Erythroblast (primary cell): ENCODE measurements around the gene PLAGL2.
A peak's percentile ranks its signal among the peaks of the same experiment; 100 is the strongest.

Source experiments
- DNase-seq, 2 experiments: peaks; one replicate each; lab custom pipeline; 2025; lab: John Stamatoyannopoulos, UW
- GATA1 ChIP-seq: IDR thresholded peaks from 2 replicates; pipeline ENCODE4 v1.6.1; 2011; ENCODE audit warnings: low read depth, mild to moderate bottlenecking, control low read depth, low read length, moderate library complexity
- POLR2A ChIP-seq: IDR thresholded peaks from 2 replicates; pipeline ENCODE4 v1.6.1; 2011; ENCODE audit warnings: mild to moderate bottlenecking, low read length

PLAGL2 gene

DNA sequence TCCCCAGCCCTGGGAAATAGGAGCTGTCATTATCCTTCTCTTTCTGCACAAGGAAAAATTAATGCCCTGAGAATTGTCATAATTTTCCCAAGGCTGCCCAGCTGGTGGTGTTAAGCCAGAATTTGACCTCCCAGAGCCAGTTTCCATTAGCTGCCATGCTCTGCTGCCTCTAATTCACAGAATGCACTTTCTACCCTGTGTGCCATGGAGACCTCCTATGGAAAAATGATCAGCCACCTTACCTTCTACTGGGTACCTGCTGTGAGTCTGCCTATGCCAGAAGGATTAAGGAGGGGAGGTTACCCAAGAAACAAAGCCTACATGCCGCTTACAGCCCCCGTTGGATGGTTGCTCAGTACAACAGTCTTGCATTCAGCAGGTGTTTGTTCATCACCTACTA lies 29.3 kb upstream of the PLAGL2 start:
- no peak for DNase-seq
- TF ChIP-seq GATA1, result no peak
- TF ChIP-seq POLR2A, result no peak

DNA sequence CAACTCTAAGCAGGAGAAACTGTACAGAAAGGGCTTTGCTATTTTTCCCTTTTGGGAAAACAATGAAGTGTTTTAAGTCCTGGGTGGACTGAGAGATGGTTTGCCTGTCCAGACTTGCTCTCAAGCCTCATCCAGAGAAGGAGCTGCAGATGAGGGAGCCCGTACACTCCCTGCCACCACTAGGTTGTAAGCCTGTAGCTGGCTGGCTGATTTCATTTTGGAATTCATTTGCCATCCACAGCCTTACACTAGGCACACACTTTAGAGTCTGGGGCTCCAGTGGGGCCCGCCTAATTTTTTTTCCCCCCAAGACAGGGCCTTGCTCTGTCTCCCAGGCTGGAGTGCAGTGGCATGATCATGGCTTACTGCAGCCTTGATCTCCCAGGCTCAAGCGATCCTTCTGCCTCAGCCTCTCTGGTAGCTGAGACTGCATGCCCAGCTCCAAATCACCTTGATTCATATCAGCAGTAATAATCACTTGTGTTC lies 28.5 kb upstream of the PLAGL2 start:
- TF ChIP-seq GATA1 (no peak), POLR2A (no peak)
- no peak for DNase-seq

DNA sequence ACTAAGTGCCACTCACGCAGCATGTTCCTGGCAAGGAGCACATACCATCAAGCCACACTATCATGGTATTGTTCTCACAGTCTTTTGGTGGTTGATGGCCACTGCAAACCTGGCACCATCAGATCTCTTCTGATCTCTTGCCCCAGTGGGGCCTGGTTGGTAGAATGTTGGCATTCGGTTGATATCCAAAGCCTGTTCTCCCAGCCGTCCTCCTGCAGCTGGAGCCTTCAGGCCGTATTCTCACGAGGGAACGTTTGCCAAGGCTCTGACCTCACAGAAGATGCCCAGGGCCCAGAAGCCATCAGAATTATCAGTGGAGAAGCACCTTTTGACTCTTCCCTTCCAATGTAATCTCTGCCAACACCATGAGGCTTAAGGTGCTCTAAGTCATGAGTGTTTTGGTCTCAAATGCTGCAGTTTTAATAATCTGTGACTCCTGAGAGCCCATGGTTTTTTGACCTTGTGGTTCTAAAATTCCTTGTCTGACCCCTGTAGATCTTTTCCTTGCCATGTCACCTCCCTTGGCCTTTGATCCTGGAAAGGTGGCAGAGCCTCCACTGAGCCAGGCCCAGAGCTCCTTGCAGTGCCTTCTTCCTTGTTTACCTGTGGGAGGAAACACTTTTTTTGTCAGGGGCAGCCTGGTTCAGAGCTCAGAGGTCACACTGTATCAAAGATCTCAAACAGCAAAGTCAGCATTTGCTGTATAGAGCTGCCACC lies 27.9 kb upstream of the PLAGL2 start:
- no peak for DNase-seq
- TF ChIP-seq GATA1, result no peak
- TF ChIP-seq POLR2A, result no peak

DNA sequence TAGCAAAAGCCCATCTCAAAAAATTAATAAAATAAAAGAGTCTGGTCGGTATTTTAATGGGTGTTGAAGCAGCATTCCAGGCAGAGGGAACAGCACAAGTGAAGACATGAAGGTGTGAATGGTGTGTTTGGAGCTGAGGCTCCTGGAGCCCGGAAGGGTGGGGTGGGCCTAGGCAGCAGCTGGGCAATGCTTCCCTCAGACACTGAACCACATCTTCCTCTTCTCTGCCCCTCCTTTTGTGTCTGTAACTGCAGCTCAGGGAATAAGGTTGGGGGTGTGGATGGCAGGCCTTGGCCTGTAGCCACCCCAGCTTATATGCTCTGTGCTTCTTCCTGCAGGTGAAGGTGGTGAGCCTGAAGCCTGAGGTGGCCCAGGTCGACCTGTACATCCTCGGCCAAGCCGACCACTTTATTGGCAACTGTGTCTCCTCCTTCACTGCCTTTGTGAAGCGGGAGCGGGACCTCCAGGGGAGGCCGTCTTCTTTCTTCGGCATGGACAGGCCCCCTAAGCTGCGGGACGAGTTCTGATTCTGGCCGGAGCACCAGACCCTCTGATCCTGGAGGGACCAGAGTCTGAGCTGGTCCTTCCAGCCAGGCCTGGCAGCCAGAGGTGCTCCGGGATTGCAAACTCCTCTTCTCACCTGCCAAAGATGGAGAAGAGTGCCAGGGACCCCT lies 26.7 kb upstream of the PLAGL2 start:
- no peak for TF ChIP-seq POLR2A
- no peak for DNase-seq

DNA sequence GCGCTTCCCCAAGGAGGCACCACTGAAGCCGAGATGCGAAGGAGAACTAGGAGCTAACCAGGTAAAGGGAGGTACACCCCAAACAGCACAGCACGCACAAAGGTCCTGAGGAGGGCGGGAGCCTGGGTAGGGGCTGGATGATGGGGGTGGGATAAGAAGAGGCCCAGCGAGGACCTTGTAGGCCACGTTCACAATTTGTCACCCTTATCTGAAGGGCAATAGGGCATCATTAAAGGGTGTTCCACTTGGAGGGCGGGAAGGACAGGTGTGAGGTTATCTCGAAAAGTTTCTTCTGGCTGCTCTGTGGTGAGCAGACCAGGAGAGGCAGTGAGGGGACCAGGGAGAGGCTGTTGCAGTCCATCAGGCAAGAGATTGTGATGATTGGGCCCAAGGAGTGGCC lies 25.7 kb upstream of the PLAGL2 start:
- no peak for DNase-seq
- TF ChIP-seq GATA1, result no peak
- TF ChIP-seq POLR2A, result no peak

DNA sequence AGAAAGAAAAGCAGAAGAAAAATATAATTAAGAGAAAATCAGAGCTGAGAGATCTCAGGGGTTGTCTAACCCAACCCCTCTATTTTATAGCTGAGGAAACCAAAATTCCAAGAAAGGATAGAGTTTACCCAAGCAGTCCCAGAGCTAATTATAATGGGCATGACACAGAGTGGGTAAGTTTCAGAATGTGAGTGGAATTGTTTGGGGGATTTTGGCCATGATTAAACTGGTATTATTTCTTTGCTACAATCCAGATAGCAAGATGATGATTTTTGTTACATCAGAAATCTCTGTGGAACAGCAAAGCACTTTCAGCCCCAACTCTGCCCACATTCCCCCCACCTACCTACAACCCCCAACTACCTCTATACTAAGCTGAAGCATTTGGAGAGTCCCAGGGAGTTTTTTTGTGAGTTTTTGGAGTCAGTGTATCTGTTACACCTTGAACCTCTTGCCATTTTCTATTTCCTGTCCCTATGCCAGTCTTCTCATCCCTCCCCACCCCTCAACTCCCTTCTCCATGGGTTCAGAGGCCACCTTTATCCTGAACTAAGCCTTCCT lies 24.9 kb upstream of the PLAGL2 start:
- DNase-seq, result no peak
- no peak for TF ChIP-seq POLR2A
- no peak for TF ChIP-seq GATA1

DNA sequence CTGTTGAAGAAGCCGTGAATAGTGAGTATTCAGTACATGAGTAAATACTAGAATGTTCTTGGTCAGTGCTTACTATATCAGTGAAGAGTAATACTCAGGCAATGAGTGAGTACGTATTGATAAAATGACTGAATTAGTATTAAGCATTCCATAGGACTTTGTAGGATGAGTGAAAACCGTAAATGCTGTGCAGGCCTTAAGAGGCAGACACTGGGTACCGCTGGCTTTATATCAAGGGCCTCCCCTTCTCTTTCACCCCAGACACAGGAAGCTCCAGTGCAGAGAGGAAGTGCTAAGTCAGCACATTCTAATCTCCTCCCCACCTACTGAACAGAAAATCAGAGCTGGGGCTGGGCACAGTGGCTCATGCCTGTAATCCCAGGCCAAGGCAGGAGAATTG lies 24.3 kb upstream of the PLAGL2 start:
- TF ChIP-seq POLR2A (no peak), GATA1 (no peak)
- no peak for DNase-seq

DNA sequence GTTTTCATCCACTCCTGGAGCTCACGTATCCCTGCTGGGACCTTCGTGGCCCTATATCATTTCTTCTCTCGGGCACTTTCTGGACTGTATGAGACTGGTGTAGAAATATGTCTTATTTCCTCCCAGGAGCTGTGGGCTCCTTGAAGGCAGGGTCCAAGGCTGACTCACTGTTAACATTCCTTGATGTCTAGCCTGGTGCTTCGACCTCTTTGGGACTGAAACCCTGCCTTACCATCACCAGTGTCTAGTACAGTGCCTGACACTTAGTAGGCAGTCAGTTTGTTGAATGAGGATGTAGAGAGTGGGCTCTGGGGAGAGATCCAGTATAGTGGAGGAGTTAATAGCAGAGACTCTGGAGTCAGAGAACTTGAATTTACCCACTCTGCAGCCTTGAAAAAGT lies 23.7 kb upstream of the PLAGL2 start:
- no peak for DNase-seq
- TF ChIP-seq POLR2A (no peak), GATA1 (no peak)

DNA sequence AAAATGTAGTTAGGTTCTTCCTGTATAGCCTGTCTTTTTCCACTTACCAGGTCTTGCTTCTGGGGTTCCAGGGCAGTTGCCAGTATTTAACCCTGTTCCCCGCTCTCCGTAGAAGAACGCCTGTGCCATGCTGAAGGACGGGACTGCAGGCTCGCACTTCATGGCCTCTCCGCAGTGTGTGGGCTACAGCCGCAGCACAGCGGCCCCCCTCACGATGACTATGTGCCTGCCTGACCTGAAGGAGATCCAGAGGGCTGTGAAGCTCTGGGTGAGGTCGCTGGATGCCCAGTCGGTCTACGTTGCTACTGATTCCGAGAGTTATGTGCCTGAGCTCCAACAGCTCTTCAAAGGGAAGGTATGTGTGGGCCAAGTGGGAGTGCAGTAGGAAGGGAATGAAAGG lies 23.2 kb upstream of the PLAGL2 start:
- no peak for DNase-seq
- TF ChIP-seq POLR2A, result no peak
- TF ChIP-seq GATA1, result no peak

DNA sequence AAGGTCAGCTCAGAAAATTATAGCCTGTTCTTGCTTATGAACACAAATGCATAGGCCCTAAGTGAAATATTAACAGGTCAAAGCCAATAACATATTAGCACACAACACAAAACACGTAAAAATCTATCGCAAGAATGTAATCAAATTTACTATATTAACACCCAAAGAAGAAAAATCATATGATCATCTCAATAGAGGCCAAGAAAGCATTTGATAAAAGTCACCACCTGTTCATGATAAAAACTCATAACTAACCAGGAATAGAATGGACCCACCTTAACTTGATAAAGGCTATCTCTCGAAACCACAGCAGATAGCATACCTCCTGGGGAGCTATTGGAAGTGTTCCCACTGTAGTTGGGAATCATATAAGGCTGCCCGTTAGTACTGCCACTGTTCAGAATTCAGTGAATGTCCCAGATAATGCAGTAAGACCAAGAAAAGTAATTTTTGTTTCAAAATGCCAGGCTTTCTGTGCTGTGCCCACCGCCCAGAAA lies 21.8 kb upstream of the PLAGL2 start:
- TF ChIP-seq GATA1 (no peak), POLR2A (no peak)

DNA sequence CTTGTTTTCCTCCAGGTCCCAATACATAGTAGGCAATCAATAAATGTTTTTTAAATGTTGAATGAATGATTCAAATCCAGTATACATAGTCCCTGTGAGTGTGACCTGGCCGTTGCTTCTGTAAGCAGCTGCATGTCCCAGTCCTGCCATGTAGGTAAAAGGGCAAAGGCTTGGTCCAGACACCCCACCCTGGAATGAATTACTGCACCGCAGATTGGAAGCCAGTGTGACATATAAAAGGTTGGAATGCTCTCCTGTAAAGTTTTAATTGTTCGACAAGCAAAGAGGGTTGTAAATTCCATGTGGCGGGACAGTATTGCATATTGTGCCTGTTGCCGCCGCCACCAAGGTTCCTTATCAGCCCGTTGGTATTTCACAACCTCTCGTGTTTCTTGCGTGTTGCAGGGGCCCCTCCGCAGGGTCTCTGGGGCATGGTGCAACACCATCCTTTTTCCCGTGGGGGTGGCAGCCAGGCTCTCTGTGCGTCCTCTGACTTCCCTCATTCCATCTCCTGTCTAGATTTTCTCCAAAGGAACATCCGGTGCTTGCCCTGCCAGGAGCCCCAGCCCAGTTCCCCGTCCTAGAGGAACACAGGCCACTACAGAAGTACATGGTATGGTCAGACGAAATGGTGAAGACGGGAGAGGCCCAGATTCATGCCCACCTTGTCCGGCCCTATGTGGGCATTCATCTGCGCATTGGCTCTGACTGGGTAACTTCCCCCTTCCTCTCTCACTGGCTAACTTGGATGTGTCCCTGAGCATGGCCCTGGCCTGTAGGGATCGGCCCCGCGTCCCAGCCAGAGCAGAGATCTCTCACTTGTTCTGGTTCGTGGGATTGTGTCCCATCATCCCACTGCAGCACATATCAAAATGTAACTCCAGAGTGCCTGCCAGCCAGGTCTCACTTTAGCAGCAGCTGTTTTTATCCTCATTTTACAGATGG lies 20.5 kb upstream of the PLAGL2 start:
- TF ChIP-seq POLR2A, result no peak
- no peak for TF ChIP-seq GATA1
- DNase-seq, result no peak

More for the DNA sequence above, 21.8 kb upstream of the PLAGL2 start:
- no peak for DNase-seq

DNA sequence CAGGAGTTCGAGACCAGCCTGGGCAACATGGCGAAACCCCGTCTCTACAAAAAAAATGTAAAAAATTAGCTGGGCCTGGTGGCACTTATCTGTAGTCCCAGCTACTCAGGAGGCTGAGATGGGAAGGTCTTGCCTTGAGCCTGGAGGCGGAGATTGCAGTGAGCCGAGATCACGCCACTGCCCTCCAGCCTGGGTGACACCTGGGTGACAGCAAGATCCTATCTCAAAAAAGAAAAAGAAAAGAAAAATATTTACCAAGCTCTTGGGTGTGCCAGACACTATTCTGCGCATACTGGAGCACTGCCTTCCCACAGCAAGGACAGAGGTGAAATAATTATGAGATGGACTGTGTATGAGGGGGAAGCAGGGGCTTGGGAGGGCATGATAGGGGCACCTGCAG lies 19.8 kb upstream of the PLAGL2 start:
- no peak for TF ChIP-seq POLR2A
- no peak for TF ChIP-seq GATA1
- peak in 1 of 2 experiments; percentile 37 for DNase-seq

DNA sequence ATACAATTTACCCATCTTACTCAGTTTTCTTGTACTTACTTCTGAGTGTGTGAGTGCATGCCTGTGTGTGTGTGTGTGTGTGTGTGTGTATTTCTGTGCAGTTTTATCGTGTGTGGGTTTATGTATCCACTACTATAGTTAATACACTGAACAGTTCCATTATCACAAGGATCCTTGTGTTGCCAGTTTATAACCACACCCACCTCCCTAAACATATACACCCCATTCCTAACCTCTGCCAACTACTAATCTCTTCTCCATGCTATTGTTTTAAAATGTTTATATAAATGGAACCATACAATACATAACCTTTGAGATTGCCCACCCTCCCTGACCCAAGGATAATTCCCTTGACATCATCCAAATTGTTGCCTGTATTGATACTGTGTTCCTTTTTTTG lies 18.8 kb upstream of the PLAGL2 start:
- TF ChIP-seq POLR2A (no peak), GATA1 (no peak)
- peak; percentile 24 to 51 for DNase-seq
